C4-2B (cell line): ENCODE measurements around the gene TSSC4.

ENCODE experiments used
- H3K27ac ChIP-seq: fragments of 450-650 bp; 2 replicates; pipeline ENCODE4 v1.5.1; 2017
- ZFX ChIP-seq: fragments of 450-650 bp; IDR thresholded peaks from 2 replicates; pipeline ENCODE4 v1.6.1; 2017
- TF ChIP-seq, protein P1 (sequence below): fragments of 450-650 bp; conservative IDR thresholded peaks from 2 replicates; pipeline ENCODE4 v1.5.1; 2017; ENCODE audit warnings: mild to moderate bottlenecking

TSSC4 gene

DNA sequence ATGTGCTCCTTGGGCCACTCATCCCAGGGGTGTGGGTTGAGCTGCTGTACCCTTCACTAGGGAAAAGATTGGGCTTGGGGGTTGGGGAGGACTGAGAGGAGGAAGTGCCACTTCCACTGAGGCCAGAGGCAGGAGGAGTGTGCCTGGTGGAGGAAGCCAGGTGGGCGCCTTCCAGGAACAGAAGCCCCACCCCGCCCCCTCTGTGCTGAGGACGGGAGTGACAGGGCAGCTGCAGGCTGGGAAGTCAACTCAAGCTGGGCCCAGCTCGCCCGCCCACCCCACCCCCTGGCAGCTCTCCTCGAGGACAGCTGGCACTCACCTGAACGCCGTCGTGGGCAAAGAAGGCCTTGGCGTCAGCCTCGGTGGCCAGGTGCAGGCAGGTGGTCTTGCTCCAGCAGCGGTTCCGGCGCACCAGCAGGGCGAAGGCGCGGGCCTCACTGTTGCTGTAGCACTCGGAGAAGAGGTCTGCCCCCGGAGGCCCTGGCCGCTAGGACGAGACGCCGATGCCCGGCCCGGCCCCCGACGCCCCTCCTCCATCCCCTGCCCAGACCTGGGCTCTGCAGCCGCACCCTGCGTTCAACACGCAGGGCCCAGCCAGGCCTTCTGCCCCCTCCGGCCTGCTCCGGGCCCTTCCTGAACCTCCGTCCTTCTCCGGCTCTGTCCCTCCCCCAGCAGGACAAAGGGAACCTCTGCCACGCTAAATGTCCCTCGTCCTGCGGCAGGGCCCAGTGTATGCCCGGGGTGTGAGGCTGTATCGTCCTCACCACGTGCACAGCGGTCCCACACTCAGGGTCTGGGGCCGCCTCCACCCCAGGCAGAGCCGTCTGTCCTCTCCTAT is 13.4 kb downstream of the TSSC4 start:
- H3K27ac ChIP-seq = no peak overlapping the region
- no peak for TF ChIP-seq ZFX
- TF ChIP-seq, protein P1, sequence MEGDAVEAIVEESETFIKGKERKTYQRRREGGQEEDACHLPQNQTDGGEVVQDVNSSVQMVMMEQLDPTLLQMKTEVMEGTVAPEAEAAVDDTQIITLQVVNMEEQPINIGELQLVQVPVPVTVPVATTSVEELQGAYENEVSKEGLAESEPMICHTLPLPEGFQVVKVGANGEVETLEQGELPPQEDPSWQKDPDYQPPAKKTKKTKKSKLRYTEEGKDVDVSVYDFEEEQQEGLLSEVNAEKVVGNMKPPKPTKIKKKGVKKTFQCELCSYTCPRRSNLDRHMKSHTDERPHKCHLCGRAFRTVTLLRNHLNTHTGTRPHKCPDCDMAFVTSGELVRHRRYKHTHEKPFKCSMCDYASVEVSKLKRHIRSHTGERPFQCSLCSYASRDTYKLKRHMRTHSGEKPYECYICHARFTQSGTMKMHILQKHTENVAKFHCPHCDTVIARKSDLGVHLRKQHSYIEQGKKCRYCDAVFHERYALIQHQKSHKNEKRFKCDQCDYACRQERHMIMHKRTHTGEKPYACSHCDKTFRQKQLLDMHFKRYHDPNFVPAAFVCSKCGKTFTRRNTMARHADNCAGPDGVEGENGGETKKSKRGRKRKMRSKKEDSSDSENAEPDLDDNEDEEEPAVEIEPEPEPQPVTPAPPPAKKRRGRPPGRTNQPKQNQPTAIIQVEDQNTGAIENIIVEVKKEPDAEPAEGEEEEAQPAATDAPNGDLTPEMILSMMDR = no peak

DNA sequence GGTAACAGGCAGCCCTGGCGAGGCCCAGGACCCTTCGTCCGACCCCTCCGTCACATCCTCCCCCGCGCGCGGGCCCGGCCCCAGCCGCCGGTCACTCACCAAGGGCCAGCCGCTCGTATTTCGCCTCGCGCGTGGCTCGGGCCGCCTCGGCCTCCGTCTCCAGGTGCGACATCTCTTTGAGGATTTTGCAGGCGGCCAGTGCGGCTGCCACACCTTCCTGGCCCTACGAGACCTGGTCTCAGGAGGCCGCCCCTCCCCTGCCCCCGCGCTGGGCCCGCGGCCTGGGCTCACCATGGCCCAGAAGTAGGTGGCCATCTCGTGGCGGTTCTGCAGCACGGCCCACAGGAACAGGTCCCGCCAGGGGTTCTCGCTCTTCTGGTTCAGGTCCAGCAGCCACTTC is 14.1 kb downstream of the TSSC4 start:
- TF ChIP-seq ZFX = no peak
- TF ChIP-seq, protein P1 = no peak
- no peak overlapping the region for H3K27ac ChIP-seq

DNA sequence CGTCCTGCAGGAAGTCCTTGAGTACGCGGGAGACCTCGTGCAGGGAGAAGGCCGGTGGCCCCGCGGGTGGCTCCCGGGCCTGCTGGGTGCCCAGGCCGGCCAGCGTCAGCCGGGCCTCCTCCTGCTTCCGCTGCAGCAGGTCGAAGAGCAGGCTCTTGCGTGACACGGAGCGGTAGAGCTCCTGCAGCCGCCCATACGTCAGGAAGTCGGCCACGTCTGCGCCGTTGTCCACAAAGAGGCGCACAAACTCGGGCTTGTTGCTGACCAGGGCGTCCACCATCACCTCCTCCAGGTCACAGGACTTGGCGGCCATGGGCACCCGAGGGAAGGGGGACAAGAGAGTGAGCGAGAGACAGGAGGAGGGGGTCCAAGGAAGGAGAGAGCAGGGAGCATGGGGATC is 14.6 kb downstream of the TSSC4 start:
- no peak for TF ChIP-seq ZFX
- TF ChIP-seq, protein P1 = no peak

DNA sequence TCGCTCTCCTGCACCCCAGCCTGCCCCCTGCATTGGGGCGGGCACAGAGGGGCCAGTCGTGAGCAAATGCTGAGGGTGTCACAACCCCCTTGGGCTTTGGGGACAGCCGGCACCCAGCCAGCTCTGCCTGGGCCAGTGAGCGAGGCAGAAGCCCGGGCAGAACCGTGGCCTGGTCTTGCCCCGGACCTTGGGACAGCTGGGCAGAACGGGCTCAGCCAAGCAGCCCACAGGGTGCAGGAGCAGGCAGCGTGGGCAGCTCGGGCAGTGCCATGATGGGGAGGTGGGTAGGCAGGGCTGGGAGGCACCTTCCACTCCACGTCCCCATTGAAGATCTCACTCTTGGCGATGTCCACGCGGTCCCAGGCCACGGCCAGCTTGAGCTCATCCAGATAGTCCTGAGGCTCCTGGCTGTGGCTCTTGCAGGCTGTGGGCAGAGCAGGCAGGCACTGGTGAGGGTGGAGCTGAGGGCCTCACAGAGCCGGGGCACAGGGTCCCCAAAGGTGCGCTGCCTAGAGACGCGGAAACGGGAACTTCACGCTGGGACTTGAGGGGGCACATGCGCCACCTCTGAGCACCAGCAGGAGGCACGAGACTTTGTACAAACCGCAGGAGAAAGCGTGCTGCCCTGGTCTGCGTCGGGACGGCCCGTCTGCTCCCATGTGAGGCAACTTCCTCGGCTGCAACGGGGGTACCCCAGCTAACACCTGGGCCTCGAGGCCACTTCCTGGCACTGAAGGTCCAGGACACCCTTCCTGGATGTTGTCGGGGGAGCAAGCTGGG is 15.2 kb downstream of the TSSC4 start:
- H3K27ac ChIP-seq = no peak overlapping the region
- TF ChIP-seq, protein P1 = no peak; the same call in 1 of the 2 replicates
- no peak for TF ChIP-seq ZFX

More for the DNA sequence above, 14.6 kb downstream of the TSSC4 start:
- no peak overlapping the region for H3K27ac ChIP-seq

DNA sequence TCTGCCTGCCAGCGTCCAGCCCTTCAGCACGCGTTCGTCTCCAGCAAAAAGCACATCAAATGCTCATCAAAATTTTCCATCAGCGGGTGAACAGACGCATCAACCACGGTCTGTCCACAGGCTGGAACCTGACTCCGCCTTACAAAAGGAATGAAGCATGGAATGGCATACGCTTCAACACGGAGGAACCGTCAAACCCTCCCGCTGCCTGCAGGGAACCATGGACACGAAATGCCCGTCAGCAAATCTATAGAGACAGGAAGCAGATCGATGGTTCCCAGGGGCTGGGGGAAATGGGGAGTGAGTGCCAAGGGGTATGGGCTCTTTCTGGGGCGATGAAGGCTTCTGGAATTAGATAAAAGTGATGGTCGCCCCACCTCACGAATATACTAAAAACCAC is 16.2 kb downstream of the TSSC4 start:
- no peak for TF ChIP-seq ZFX
- TF ChIP-seq, protein P1 = no peak

DNA sequence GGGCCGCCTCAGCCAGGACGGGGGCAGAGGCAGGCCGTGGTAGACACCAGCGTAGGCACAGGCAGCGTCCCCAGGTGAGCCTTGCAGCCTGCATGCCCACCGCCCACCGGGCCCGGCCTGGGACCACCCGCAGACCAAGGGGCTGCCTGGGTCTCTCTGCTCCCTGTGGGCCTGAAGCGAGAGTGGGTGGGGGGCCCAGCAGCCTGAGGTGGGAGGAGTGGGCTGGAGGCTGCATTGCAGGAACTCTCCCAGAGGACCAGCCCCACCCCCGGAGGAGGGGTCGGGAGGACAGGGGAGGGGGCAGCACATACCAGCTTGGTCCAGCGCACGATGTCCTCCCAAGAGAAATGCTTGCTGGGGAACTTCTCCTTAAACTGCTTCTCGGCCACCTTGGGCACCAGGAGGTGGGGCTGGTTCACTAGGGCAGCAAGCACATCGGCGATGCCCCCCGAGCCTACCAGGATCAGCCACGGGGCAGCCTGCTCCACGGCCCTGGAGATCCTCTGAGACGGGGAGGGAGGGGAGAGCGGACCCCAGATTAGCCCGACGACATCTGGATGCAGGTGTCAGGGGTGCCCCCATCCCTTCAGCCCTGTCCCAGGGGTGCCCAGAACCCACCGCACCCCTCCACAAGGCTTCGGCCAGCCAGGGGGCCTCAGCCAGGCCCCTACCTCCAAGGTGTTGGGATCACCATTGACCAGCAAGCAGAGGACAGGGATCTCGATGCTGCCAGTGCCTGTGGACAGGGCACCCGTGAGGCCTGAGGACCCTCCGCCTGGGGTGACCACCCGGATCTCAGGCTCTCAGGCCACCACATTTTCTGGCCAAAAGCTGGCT is 17.5 kb downstream of the TSSC4 start:
- no peak overlapping the region for H3K27ac ChIP-seq
- TF ChIP-seq, protein P1 = no peak
- TF ChIP-seq ZFX = no peak

More for the DNA sequence above, 16.2 kb downstream of the TSSC4 start:
- H3K27ac ChIP-seq = no peak overlapping the region
